ACC112 (cell line): ENCODE results near the gene IL1RL2.

ENCODE experiments used
- H2AFZ ChIP-seq: fragments of 200-600 bp; sonication (generic); one replicate; pipeline ENCODE4 v1.6.0; 2017; ENCODE audit warnings: antibody characterized with exemption, low read length; ENCODE audit not compliant: unreplicated experiment
- H3K27ac ChIP-seq: fragments of 200-600 bp; sonication (generic); 2 replicates; pipeline ENCODE4 v1.5.1; 2014; ENCODE audit warnings: low read depth, mild to moderate bottlenecking, antibody characterized with exemption, low read length, moderate library complexity
- H3K27me3 ChIP-seq: fragments of 200-600 bp; sonication (generic); 2 replicates; pipeline ENCODE4 v1.6.1; 2014; ENCODE audit warnings: mild to moderate bottlenecking, antibody characterized with exemption, low read length, moderate library complexity, mixed read lengths; ENCODE audit not compliant: insufficient read depth
- H3K36me3 ChIP-seq: fragments of 200-600 bp; sonication (generic); 2 replicates; pipeline ENCODE4 v1.6.1; 2016; ENCODE audit warnings: mild to moderate bottlenecking, antibody characterized with exemption, low read length, moderate library complexity, mixed read lengths; ENCODE audit not compliant: insufficient read depth
- H3K4me1 ChIP-seq: fragments of 200-600 bp; sonication (generic); one replicate; pipeline ENCODE4 v1.6.1; 2016; ENCODE audit warnings: low read length, mixed read lengths; ENCODE audit not compliant: insufficient read depth, unreplicated experiment, control insufficient read depth
- H3K4me3 ChIP-seq: fragments of 200-600 bp; sonication (generic); 2 replicates; pipeline ENCODE4 v1.5.1; 2014; ENCODE audit warnings: mild to moderate bottlenecking, low read depth, low read length
- H3K79me2 ChIP-seq: fragments of 200-600 bp; sonication (generic); one replicate; pipeline ENCODE4 v1.6.0; 2016; ENCODE audit warnings: low read length; ENCODE audit not compliant: control insufficient read depth, unreplicated experiment, insufficient read depth

IL1RL2 gene

DNA sequence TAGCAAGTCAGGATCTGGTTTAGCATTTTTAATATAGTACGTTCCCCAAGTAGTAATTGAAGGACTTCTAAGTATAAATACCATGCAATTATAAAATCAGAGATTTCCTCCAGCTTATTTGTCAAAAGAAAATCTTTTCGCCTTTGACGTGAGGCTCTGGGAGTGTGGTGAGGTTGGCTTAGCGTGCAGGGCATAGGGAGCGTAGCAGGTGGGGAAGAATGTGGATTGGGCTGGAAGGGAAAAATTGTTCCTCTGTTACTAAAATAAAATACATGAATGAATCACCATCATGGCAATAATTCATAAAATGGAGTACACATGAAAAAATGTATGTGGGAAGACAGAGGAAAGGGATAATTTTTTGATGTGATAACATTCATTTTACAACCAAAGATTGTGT is 5.4 kb upstream of the IL1RL2 start:
- peak overlapping the region; percentile 11; the same call in 1 of the 2 replicates for H3K27ac ChIP-seq
- H3K36me3 ChIP-seq: peaks cover 20% of the 10 kb centered on the region
- no peak overlapping the region for H2AFZ ChIP-seq
- H3K4me3 ChIP-seq: no peak overlapping the region
- H3K79me2 ChIP-seq: no peaks in the 10 kb centered on the region
- no peaks in the 10 kb centered on the region for H3K27me3 ChIP-seq
- peaks cover 26% of the 10 kb centered on the region for H3K4me1 ChIP-seq

GRCh38 chr2:102181919-102182635 is 4.7 kb upstream of the IL1RL2 start:
- H3K4me3 ChIP-seq: no peak overlapping the region
- H3K27me3 ChIP-seq: no peaks in the 10 kb centered on the region
- no peaks in the 10 kb centered on the region for H3K79me2 ChIP-seq
- H3K36me3 ChIP-seq: peaks cover 16% of the 10 kb centered on the region
- peaks cover 33% of the 10 kb centered on the region for H3K4me1 ChIP-seq
- H3K27ac ChIP-seq: peak overlapping the region; percentile 49
- no peak overlapping the region for H2AFZ ChIP-seq

- Histone ChIP-seq H3K36me3 (peaks cover 9% of the 10 kb centered on the region), H3K4me3 (no peak overlapping the region), H3K79me2 (peaks cover 5% of the 10 kb centered on the region), H3K4me1 (peaks cover 39% of the 10 kb centered on the region), H3K27ac (peak overlapping the region; percentile 81), H3K27me3 (no peaks in the 10 kb centered on the region), H2AFZ (no peak overlapping the region)
Observed at GRCh38 chr2:102184018-102184417, 2.8 kb upstream of the IL1RL2 start.

DNA sequence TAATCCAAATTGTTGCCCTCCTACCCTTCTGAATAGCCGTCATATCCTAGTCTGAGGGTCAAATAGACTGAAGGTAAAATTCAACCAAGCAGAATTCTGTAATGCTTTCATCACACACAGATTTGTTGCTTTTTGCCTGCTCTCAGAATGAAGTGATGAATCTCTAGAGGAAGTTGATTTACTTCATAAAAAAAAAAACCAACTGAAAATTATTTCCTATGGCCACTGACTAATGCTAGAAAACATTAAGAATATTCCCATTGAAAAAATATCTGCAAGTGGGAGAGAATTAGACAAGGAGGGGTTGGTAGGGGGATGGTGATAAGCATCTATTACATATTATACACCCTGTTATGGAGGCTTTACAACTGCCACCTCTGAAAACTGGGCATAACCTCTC is 2.3 kb upstream of the IL1RL2 start:
- H2AFZ ChIP-seq: no peak overlapping the region
- peaks cover 3% of the 10 kb centered on the region; the same call in 1 of the 2 replicates for H3K36me3 ChIP-seq
- peak overlapping the region; percentile 81 for H3K27ac ChIP-seq
- H3K79me2 ChIP-seq: peaks cover 7% of the 10 kb centered on the region
- no peaks in the 10 kb centered on the region for H3K27me3 ChIP-seq
- H3K4me3 ChIP-seq: no peak overlapping the region
- H3K4me1 ChIP-seq: peaks cover 42% of the 10 kb centered on the region

DNA sequence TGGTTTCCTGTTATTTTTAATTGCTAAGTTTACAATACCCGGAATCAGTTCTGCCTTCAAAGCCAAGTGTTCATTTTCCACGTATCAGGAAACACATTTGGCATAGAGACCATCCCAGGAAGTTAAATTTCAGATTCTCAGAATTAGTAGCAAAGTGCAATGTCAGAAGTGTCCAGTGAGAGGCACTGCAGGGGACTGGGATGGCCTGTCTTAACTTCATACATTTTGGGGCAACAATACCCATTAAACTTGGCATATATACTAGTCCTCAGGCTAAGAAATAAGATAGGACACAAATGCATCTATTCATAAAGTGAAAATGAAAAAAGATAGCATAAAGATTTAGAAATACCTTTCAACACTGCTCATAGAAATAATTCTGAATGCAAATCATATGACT is 1.5 kb upstream of the IL1RL2 start:
- H2AFZ ChIP-seq: no peak overlapping the region
- peaks cover 12% of the 10 kb centered on the region for H3K79me2 ChIP-seq
- peaks cover 42% of the 10 kb centered on the region for H3K4me1 ChIP-seq
- H3K27ac ChIP-seq: peak overlapping the region; percentile 81
- H3K4me3 ChIP-seq: no peak overlapping the region
- no peaks in the 10 kb centered on the region for H3K36me3 ChIP-seq
- H3K27me3 ChIP-seq: no peaks in the 10 kb centered on the region

GRCh38 chr2:102187496-102188150 is 800 bp downstream of the IL1RL2 start:
- Histone ChIP-seq H2AFZ (peak overlapping the region; percentile 53), H3K79me2 (peaks cover 12% of the 10 kb centered on the region), H3K36me3 (0 out of 2 replicates have a peak, but pooled peaks cover 6% of the 10 kb centered on the region), H3K4me1 (peaks cover 55% of the 10 kb centered on the region), H3K27me3 (no peaks in the 10 kb centered on the region), H3K27ac (peak overlapping the region; percentile 81), H3K4me3 (peak overlapping the region; percentile 90)

DNA sequence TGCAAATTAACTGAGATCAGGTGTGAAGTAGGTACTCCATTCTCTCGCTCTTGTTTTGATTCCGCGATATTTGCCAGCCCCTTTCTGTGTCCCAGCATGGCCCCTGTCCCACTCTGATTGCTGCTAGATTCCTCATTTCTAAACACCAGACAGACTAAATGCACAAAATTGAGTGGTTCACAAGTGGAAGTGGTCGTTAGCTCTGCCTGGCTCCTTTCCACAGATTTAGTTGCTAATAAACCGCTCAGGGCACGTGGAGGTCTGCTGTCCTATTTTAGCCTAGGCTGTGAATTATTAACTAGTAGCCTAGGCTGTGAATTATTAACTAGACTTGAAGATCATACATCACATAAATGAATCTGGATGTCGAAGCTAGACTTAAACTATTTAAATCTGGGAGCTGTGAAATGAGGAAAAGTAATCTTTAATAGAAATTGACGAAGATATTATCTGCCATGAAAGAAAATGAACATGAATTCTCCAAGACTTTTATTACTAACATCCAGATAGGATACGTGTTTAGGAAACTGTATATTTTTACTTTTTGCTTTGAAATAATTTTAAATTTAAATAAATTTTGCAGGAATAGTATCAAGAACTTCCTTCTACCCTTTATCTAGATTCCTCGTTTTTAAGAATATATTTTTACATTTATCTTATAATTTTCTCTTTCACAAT is 3.7 kb downstream of the IL1RL2 start:
- H3K4me1 ChIP-seq: peaks cover 49% of the 10 kb centered on the region
- no peaks in the 10 kb centered on the region for H3K27me3 ChIP-seq
- H3K36me3 ChIP-seq: peaks cover 6% of the 10 kb centered on the region; the same call in 1 of the 2 replicates
- no peak overlapping the region for H3K27ac ChIP-seq
- H3K79me2 ChIP-seq: peaks cover 27% of the 10 kb centered on the region
- H2AFZ ChIP-seq: no peak overlapping the region
- H3K4me3 ChIP-seq: no peak overlapping the region

DNA sequence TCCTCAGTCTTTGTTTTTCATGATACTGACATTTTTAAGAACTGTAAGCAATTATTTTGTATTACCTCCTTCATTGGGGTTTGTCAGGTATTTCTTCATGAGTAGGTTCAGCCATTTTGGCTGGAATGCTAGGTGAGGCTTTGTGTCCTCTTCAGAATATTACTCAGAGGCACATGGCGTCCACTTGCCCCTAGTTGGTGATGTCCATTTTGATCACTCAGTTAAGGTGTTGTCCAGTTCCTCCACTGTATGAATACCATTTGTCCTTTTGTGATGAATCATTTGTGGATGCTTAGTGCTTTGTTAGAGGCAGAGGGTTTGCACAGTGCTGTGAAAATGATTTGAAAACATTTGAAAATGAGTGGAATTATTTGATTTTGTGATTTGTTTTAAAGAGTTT is 4.7 kb downstream of the IL1RL2 start:
- H3K27me3 ChIP-seq: no peaks in the 10 kb centered on the region
- peak overlapping the region; percentile 25 for H3K27ac ChIP-seq
- H3K36me3 ChIP-seq: peaks cover 11% of the 10 kb centered on the region
- H2AFZ ChIP-seq: no peak overlapping the region
- H3K4me3 ChIP-seq: no peak overlapping the region
- H3K4me1 ChIP-seq: peaks cover 40% of the 10 kb centered on the region
- peaks cover 27% of the 10 kb centered on the region for H3K79me2 ChIP-seq

DNA sequence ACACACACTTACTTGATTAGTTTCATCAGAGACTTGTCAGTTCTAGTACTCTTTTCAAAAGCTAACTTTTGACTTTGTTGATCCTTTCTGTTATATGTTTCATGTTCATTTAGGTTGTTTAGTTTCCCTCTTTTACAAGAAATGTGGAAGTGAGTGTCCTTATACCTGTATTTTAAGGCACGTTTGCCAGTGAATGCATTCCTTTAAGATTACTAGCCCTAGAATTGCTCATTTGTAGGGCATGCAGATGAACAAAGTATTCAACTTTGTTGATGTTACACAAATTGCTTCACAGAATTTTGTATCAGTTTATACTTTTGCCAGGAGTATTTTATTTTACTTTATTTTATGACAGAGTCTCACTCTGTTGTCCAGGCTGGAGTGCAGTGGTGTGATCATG is 6.3 kb downstream of the IL1RL2 start:
- H2AFZ ChIP-seq: no peak overlapping the region

GRCh38 chr2:102194609-102195268 is 7.9 kb downstream of the IL1RL2 start:
- H3K27me3 ChIP-seq: no peaks in the 10 kb centered on the region
- H3K79me2 ChIP-seq: peaks cover 20% of the 10 kb centered on the region
- H2AFZ ChIP-seq: no peak overlapping the region
- H3K4me1 ChIP-seq: peaks cover 26% of the 10 kb centered on the region
- no peak overlapping the region for H3K4me3 ChIP-seq
- H3K36me3 ChIP-seq: peaks cover 22% of the 10 kb centered on the region
- no peak overlapping the region for H3K27ac ChIP-seq

More for the DNA sequence above, 6.3 kb downstream of the IL1RL2 start:
- H3K4me1 ChIP-seq: peaks cover 34% of the 10 kb centered on the region
- H3K4me3 ChIP-seq: no peak overlapping the region
- no peaks in the 10 kb centered on the region for H3K27me3 ChIP-seq
- peaks cover 22% of the 10 kb centered on the region for H3K36me3 ChIP-seq
- H3K27ac ChIP-seq: peak overlapping the region; percentile 65
- H3K79me2 ChIP-seq: peaks cover 27% of the 10 kb centered on the region
